HepG2 (cell line): ENCODE measurements around the gene PARP6. TPM values are rescaled to one million over a fixed set of nuclear protein-coding genes. Genes with fewer than 3 reads are reported as not detected.

Source experiments
- ATAC-seq: fragments of 200-7000 bp; cut with Tn5 transposase; 3 replicates; pipeline ENCODE4 v1.9.1; 2020; ENCODE audit warnings: mild to moderate bottlenecking, moderate library complexity
- BruUV-seq: library from RNA; stranded (reverse); fragments of 400-500 nt; replicated peaks from 2 replicates; lab custom pipeline; 2021; lab: Mats Ljungman, UMichigan
- CTCF ChIA-PET: fragments of 300-600 bp; formaldehyde crosslinking; extraction: SDS; loops from one replicate; lab custom pipeline; 2021; ENCODE audit warnings: low total read pairs, inconsistent platforms, low intra/inter-chr PET ratio; lab: Yijun Ruan, JAX
- POLR2A ChIA-PET: fragments of 350-600 bp; sonication (Branson Sonifier 250); formaldehyde crosslinking; loops from one replicate; lab custom pipeline; 2020; ENCODE audit warnings: antibody characterized with exemption, inconsistent platforms; lab: Yijun Ruan, JAX
- DNase-seq: peaks from one replicate; pipeline ENCODE4 v3.0.0-alpha.2; 2015; ENCODE audit warnings: low spot score
- FAIRE-seq: peaks from 3 replicates; lab custom pipeline; 2011; peaks lifted over from hg19 to GRCh38; lab: Jason Lieb, UNC
- H2AFZ ChIP-seq: one replicate; pipeline ENCODE4 v1.6.1; 2011; ENCODE audit warnings: low read length, inconsistent platforms
- H3K27ac ChIP-seq: fragments of 300-600 bp; 3 replicates; pipeline ENCODE4 v1.8.0; 2011; ENCODE audit warnings: mixed run types, mild to moderate bottlenecking, mixed read lengths, low read length, inconsistent platforms; ENCODE audit not compliant: insufficient read depth; ENCODE audit errors: extremely low read length
- H3K27me3 ChIP-seq, 2 experiments: fragments of 200-600 bp in 1 of 2; 2 replicates in 1 of 2; 3 replicates in 1 of 2; pipeline versions ENCODE4 v1.6.0 to v1.8.0; 2011; ENCODE audit warnings: low read length in 2 of 2, mild to moderate bottlenecking in 2 of 2, moderate library complexity in 2 of 2, inconsistent platforms in 1 of 2; ENCODE audit not compliant: insufficient read depth in 2 of 2, control insufficient read depth in 1 of 2
- H3K36me3 ChIP-seq, 2 experiments: fragments of 200-600 bp in 1 of 2; replicated peaks in 1 of 2; 2 replicates in 1 of 2; 3 replicates in 1 of 2; pipeline versions ENCODE4 v1.5.1 to v1.8.0; 2011; ENCODE audit warnings: low read length in 2 of 2, inconsistent platforms in 1 of 2; ENCODE audit not compliant: insufficient read depth in 2 of 2, control insufficient read depth in 1 of 2
- H3K4me1 ChIP-seq: 2 replicates; pipeline ENCODE4 v1.5.1; 2012; ENCODE audit warnings: low read length, inconsistent platforms; ENCODE audit not compliant: insufficient read depth
- H3K4me2 ChIP-seq: 2 replicates; pipeline ENCODE4 v1.6.0; 2011; ENCODE audit warnings: low read depth, low read length, inconsistent platforms
- H3K4me3 ChIP-seq, 3 experiments: fragments of 200-600 bp in 1 of 3; sonication (generic), shearing (Covaris generic) in 1 of 3; replicated peaks in 1 of 3; 2 replicates each; pipeline ENCODE4 v1.5.1; 2011 to 2016; ENCODE audit warnings: low read length in 3 of 3, inconsistent platforms in 2 of 3, low read depth in 2 of 3, mild to moderate bottlenecking in 2 of 3, control low read depth in 1 of 3, mixed read lengths in 1 of 3; ENCODE audit not compliant: insufficient read depth in 1 of 3
- H3K79me2 ChIP-seq: one replicate; pipeline ENCODE4 v1.6.1; 2011; ENCODE audit warnings: low read length, inconsistent platforms; ENCODE audit not compliant: insufficient read depth
- H3K9ac ChIP-seq: 2 replicates; pipeline ENCODE4 v1.6.0; 2011; ENCODE audit warnings: mild to moderate bottlenecking, low read depth, low read length, inconsistent platforms; ENCODE audit not compliant: insufficient read depth
- H3K9me3 ChIP-seq: 2 replicates; pipeline ENCODE4 v1.5.1; 2012; ENCODE audit warnings: mild to moderate bottlenecking, low read length
- H4K20me1 ChIP-seq: 2 replicates; pipeline ENCODE4 v1.6.0; 2011; ENCODE audit warnings: inconsistent platforms, mild to moderate bottlenecking, low read length, moderate library complexity; ENCODE audit not compliant: insufficient read depth
- AKAP8 ChIP-seq: sonication (generic); formaldehyde crosslinking; IDR thresholded peaks from 2 replicates; pipeline ENCODE4 v1.5.1; 2020; ENCODE audit warnings: mild to moderate bottlenecking, missing genetic modification reagents
- BRD4 ChIP-seq: sonication (generic); formaldehyde crosslinking; IDR thresholded peaks from 2 replicates; pipeline ENCODE4 v1.4.0; 2020; ENCODE audit warnings: missing genetic modification reagents
- POLR2A ChIP-seq, 2 experiments: IDR thresholded peaks; 2 replicates each; pipeline ENCODE4 v1.6.1; 2011; ENCODE audit warnings: low read depth in 2 of 2, low read length in 2 of 2, mild to moderate bottlenecking in 1 of 2, moderate library complexity in 1 of 2; ENCODE audit not compliant: insufficient read depth in 1 of 2
- SIX4 ChIP-seq: sonication (generic); formaldehyde crosslinking; IDR thresholded peaks from 2 replicates; pipeline ENCODE4 v1.4.0; 2020; ENCODE audit warnings: missing genetic modification reagents
- ZNF510 ChIP-seq: sonication (generic); formaldehyde crosslinking; IDR thresholded peaks from 2 replicates; pipeline ENCODE4 v1.4.0; 2020; ENCODE audit warnings: low read depth, mild to moderate bottlenecking, missing genetic modification reagents
- WGBS: methylation state at CpG from one replicate; pipeline ENCODE4 v1.1.6; 2017; ENCODE audit warnings: low lambda C conversion rate; 5-methylcytosine and 5-hydroxymethylcytosine counted together
- in situ Hi-C: cut with HindIII; loops from 2 replicates; pipeline ENCODE4 v1.10.0; 2017; ENCODE audit warnings: low pct_unique_long_range_greater_than_20kb; ENCODE audit not compliant: extremely low pct_ligation_motif_present
- intact Hi-C: fragments of 100-400 bp; cut with micrococcal nuclease; formaldehyde crosslinking; loops from one replicate; pipeline ENCODE4 v1.10.0; 2022; ENCODE audit not compliant: unreplicated experiment
- polyA plus RNA-seq, 8 experiments: library from polyadenylated mRNA; depleted of rRNA in 3 of 8; stranded (reverse) in 7 of 8; unstranded in 1 of 8; fragments of >200 nt; fragmentation: Illumina TruSeq in 4 of 8; extraction: Trizol in 4 of 8; gene quantifications; 2 replicates each; pipeline versions ENCODE4 v1.2.1 to v1.2.3, GENCODE V29; 2011 to 2016; ENCODE audit warnings: low read depth in 4 of 8, missing spikeins in 1 of 8, mixed read lengths in 1 of 8; ENCODE audit not compliant: insufficient read depth in 1 of 8
- total RNA-seq, 5 experiments: library from RNA; depleted of rRNA; stranded (reverse); fragments of >200 nt; fragmentation: Illumina TruSeq; extraction: Trizol; gene quantifications; 2 replicates each; pipeline ENCODE4 v1.2.3, GENCODE V29; 2016; ENCODE audit warnings: low read depth in 1 of 5
- TF ChIP-seq, protein P1 (sequence below): sonication (generic); formaldehyde crosslinking; IDR thresholded peaks from 2 replicates; pipeline ENCODE4 v1.4.0; 2020; ENCODE audit warnings: missing genetic modification reagents
- TF ChIP-seq, protein P2 (sequence below): sonication (generic); formaldehyde crosslinking; IDR thresholded peaks from 2 replicates; pipeline ENCODE4 v1.8.1; 2022; ENCODE audit warnings: low read depth, mild to moderate bottlenecking, missing genetic modification reagents
- TF ChIP-seq, protein P3 (sequence below): IDR thresholded peaks from 2 replicates; pipeline ENCODE4 v1.6.1; 2012; ENCODE audit warnings: inconsistent platforms
- TF ChIP-seq, protein P4 (sequence below): sonication (generic); formaldehyde crosslinking; IDR thresholded peaks from 2 replicates; pipeline ENCODE4 v1.5.0; 2020; ENCODE audit warnings: missing genetic modification reagents

PARP6 gene
- total and polyA plus RNA-seq, 2 of the 13 experiments (the other 11 are each of a cell fraction or from before 2014, with no cell fraction given) = 0.22 to 0.87 TPM

- Histone ChIP-seq H3K27me3 (no peaks in the 10 kb centered on the region; a peak in 1 of 5 replicates), H2AFZ (no peak overlapping the region), H3K27ac (peak overlapping the region; percentile 62), H4K20me1 (peaks cover 43% of the 10 kb centered on the region), H3K4me2 (peak overlapping the region; percentile 93), H3K9me3 (no peaks in the 10 kb centered on the region), H3K4me1 (peaks cover 61% of the 10 kb centered on the region), H3K4me3 (peak overlapping the region; percentile 81 to 99 (median 96)), H3K9ac (peak overlapping the region; percentile 94), H3K79me2 (peaks cover 67% of the 10 kb centered on the region), H3K36me3 (peaks cover 0 to 10% of the 10 kb centered on the region in 2 experiments; a peak in 1 of 5 replicates)
- intact Hi-C loops (no loop called here), in situ Hi-C loops (no loop called here)
- ATAC-seq = no peak
- TSS peak; percentile 60 for BruUV-seq
- ChIA-PET CTCF (no interaction called here), POLR2A (interaction anchor here (0.6 to 3.1 kb wide), 7 partner anchors 10 to 741 kb away, joined by 4 to 33 read pairs (median 6); partner anchors contain the start of genes GRAMD2A, MYO9A and SENP8)
- 8% methylated on average over 25 of the region's 25 CpGs for WGBS
- FAIRE-seq = no peak
- no peak for DNase-seq
- TF ChIP-seq, protein P1, sequence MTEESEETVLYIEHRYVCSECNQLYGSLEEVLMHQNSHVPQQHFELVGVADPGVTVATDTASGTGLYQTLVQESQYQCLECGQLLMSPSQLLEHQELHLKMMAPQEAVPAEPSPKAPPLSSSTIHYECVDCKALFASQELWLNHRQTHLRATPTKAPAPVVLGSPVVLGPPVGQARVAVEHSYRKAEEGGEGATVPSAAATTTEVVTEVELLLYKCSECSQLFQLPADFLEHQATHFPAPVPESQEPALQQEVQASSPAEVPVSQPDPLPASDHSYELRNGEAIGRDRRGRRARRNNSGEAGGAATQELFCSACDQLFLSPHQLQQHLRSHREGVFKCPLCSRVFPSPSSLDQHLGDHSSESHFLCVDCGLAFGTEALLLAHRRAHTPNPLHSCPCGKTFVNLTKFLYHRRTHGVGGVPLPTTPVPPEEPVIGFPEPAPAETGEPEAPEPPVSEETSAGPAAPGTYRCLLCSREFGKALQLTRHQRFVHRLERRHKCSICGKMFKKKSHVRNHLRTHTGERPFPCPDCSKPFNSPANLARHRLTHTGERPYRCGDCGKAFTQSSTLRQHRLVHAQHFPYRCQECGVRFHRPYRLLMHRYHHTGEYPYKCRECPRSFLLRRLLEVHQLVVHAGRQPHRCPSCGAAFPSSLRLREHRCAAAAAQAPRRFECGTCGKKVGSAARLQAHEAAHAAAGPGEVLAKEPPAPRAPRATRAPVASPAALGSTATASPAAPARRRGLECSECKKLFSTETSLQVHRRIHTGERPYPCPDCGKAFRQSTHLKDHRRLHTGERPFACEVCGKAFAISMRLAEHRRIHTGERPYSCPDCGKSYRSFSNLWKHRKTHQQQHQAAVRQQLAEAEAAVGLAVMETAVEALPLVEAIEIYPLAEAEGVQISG (CRISPR knock-in tag) = 0 out of 2 replicates have a peak, but pooled peaks have one; percentile 4
- TF ChIP-seq, protein P2, sequence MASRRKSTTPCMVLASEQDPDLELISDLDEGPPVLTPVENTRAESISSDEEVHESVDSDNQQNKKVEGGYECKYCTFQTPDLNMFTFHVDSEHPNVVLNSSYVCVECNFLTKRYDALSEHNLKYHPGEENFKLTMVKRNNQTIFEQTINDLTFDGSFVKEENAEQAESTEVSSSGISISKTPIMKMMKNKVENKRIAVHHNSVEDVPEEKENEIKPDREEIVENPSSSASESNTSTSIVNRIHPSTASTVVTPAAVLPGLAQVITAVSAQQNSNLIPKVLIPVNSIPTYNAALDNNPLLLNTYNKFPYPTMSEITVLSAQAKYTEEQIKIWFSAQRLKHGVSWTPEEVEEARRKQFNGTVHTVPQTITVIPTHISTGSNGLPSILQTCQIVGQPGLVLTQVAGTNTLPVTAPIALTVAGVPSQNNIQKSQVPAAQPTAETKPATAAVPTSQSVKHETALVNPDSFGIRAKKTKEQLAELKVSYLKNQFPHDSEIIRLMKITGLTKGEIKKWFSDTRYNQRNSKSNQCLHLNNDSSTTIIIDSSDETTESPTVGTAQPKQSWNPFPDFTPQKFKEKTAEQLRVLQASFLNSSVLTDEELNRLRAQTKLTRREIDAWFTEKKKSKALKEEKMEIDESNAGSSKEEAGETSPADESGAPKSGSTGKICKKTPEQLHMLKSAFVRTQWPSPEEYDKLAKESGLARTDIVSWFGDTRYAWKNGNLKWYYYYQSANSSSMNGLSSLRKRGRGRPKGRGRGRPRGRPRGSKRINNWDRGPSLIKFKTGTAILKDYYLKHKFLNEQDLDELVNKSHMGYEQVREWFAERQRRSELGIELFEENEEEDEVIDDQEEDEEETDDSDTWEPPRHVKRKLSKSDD = no peak
- TF ChIP-seq BRD4 (CRISPR knock-in tag) = no peak
- 0 out of 2 replicates have a peak, but pooled peaks have one; percentile 17 for TF ChIP-seq ZNF510 (CRISPR knock-in tag)
- TF ChIP-seq, protein P3, sequence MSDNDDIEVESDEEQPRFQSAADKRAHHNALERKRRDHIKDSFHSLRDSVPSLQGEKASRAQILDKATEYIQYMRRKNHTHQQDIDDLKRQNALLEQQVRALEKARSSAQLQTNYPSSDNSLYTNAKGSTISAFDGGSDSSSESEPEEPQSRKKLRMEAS = 0 out of 2 replicates have a peak, but pooled peaks have one; percentile 11
- TF ChIP-seq SIX4 = no peak
- peak in 1 of 2 experiments; percentile 22; a peak in 2 of 4 replicates for TF ChIP-seq POLR2A (IDR thresholded peaks at IDR 0.05; ENCODE audit: insufficient read depth in 1 of 2, low read depth in 2 of 2, low read length in 2 of 2)
- TF ChIP-seq, protein P4, sequence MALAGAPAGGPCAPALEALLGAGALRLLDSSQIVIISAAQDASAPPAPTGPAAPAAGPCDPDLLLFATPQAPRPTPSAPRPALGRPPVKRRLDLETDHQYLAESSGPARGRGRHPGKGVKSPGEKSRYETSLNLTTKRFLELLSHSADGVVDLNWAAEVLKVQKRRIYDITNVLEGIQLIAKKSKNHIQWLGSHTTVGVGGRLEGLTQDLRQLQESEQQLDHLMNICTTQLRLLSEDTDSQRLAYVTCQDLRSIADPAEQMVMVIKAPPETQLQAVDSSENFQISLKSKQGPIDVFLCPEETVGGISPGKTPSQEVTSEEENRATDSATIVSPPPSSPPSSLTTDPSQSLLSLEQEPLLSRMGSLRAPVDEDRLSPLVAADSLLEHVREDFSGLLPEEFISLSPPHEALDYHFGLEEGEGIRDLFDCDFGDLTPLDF (CRISPR knock-in tag) = no peak
- peak; percentile 51; the same call in 1 of the 2 replicates for TF ChIP-seq AKAP8 (CRISPR knock-in tag)
Measured at GRCh38 chr15:72229076-72229946, 43.0 kb downstream of the PARP6 start.
